IMR-90 (cell line): ENCODE results near the gene KCNK5. TPM values are rescaled to one million over a fixed set of nuclear protein-coding genes. Genes with fewer than 3 reads are reported as not detected.

Experiments
- ATAC-seq: fragments of 200-7000 bp; cut with Tn5 transposase; 2 replicates; pipeline ENCODE4 v1.9.1; 2020; ENCODE audit warnings: low read depth, mild to moderate bottlenecking, moderate library complexity
- BruUV-seq: library from RNA; stranded (reverse); fragments of 400-500 nt; replicated peaks from 2 replicates; lab custom pipeline; 2021; lab: Mats Ljungman, UMichigan
- CTCF ChIA-PET: fragments of 300-600 bp; formaldehyde crosslinking; extraction: SDS; loops from one replicate; lab custom pipeline; 2021; ENCODE audit warnings: antibody characterized with exemption; lab: Yijun Ruan, JAX
- POLR2A ChIA-PET: fragments of 300-600 bp; sonication (Branson Sonifier 250); formaldehyde crosslinking; loops from one replicate; lab custom pipeline; 2022; ENCODE audit warnings: antibody characterized with exemption; ENCODE audit not compliant: unreplicated experiment; lab: Charles Lee
- DNase-seq: peaks from one replicate; pipeline ENCODE4 v3.0.0; 2013
- H2AFZ ChIP-seq: replicated peaks from 2 replicates; pipeline ENCODE3; 2013; ENCODE audit warnings: low read length, mild to moderate bottlenecking; ENCODE audit not compliant: poor library complexity
- H2AK5ac ChIP-seq: 2 replicates; pipeline ENCODE4 v1.6.1; 2013; ENCODE audit warnings: low read depth, low read length, inconsistent platforms
- H2AK9ac ChIP-seq: replicated peaks from 2 replicates; pipeline ENCODE3; 2013; ENCODE audit warnings: mild to moderate bottlenecking, low read depth, low read length, moderate library complexity; ENCODE audit not compliant: poor library complexity
- H2BK120ac ChIP-seq: 2 replicates; pipeline ENCODE4 v1.6.1; 2013; ENCODE audit warnings: low read depth, low read length, inconsistent platforms
- H2BK15ac ChIP-seq: 3 replicates; pipeline ENCODE4 v1.6.1; 2013; ENCODE audit warnings: low read depth, low read length, inconsistent platforms
- H2BK20ac ChIP-seq: 2 replicates; pipeline ENCODE4 v1.6.1; 2013; ENCODE audit warnings: low read depth, mild to moderate bottlenecking, inconsistent platforms, low read length, moderate library complexity
- H2BK5ac ChIP-seq: 2 replicates; pipeline ENCODE4 v1.6.1; 2013; ENCODE audit warnings: mild to moderate bottlenecking, low read depth, low read length, inconsistent platforms; ENCODE audit not compliant: poor library complexity, severe bottlenecking
- H3K14ac ChIP-seq: replicated peaks from 2 replicates; pipeline ENCODE4 v1.6.1; 2013; ENCODE audit warnings: low read depth, low read length, inconsistent platforms
- H3K18ac ChIP-seq: 2 replicates; pipeline ENCODE4 v1.6.1; 2013; ENCODE audit warnings: low read depth, low read length, control low read depth
- H3K23ac ChIP-seq: 2 replicates; pipeline ENCODE4 v1.6.1; 2013; ENCODE audit warnings: low read depth, low read length, inconsistent platforms
- H3K27ac ChIP-seq: 2 replicates; pipeline ENCODE4 v1.5.1; 2013; ENCODE audit warnings: mild to moderate bottlenecking, control low read depth, low read length; ENCODE audit not compliant: insufficient read depth
- H3K27me3 ChIP-seq: 2 replicates; pipeline ENCODE4 v1.6.1; 2013; ENCODE audit warnings: low read length; ENCODE audit not compliant: control insufficient read depth, insufficient read depth
- H3K36me3 ChIP-seq: 2 replicates; pipeline ENCODE4 v1.6.1; 2013; ENCODE audit warnings: low read length, mixed read lengths; ENCODE audit not compliant: control insufficient read depth, insufficient read depth
- H3K4ac ChIP-seq: 2 replicates; pipeline ENCODE4 v1.6.1; 2013; ENCODE audit warnings: low read depth, low read length, inconsistent platforms
- H3K4me1 ChIP-seq: 2 replicates; pipeline ENCODE4 v1.6.1; 2013; ENCODE audit warnings: low read length, mixed read lengths; ENCODE audit not compliant: control insufficient read depth, insufficient read depth
- H3K4me2 ChIP-seq: 2 replicates; pipeline ENCODE4 v1.6.1; 2013; ENCODE audit warnings: low read depth, mild to moderate bottlenecking, control low read depth, low read length, moderate library complexity
- H3K4me3 ChIP-seq: 2 replicates; pipeline ENCODE4 v1.5.1; 2013; ENCODE audit warnings: low read depth, mild to moderate bottlenecking, control low read depth, low read length, moderate library complexity; ENCODE audit not compliant: insufficient read depth
- H3K56ac ChIP-seq: 2 replicates; pipeline ENCODE4 v1.6.1; 2013; ENCODE audit warnings: low read length, inconsistent platforms; ENCODE audit not compliant: insufficient read depth; ENCODE audit errors: extremely low read depth
- H3K79me1 ChIP-seq, 2 experiments: 2 replicates each; pipeline ENCODE4 v1.6.1; 2013; ENCODE audit warnings: low read length in 2 of 2, inconsistent platforms in 1 of 2, low read depth in 1 of 2
- H3K9ac ChIP-seq: 2 replicates; pipeline ENCODE4 v1.6.1; 2013; ENCODE audit warnings: low read depth, low read length, control low read depth
- H3K9me1 ChIP-seq: 2 replicates; pipeline ENCODE4 v1.6.1; 2013; ENCODE audit warnings: low read length, inconsistent platforms; ENCODE audit not compliant: insufficient read depth
- H3K9me3 ChIP-seq: 2 replicates; pipeline ENCODE4 v1.6.1; 2013; ENCODE audit warnings: low read length; ENCODE audit not compliant: control insufficient read depth, insufficient read depth
- H4K20me1 ChIP-seq: 2 replicates; pipeline ENCODE4 v1.6.1; 2013; ENCODE audit warnings: low read length, inconsistent platforms; ENCODE audit not compliant: insufficient read depth
- H4K5ac ChIP-seq: 2 replicates; pipeline ENCODE4 v1.6.1; 2013; ENCODE audit warnings: mild to moderate bottlenecking, low read depth, low read length, control low read depth
- H4K8ac ChIP-seq, 2 experiments: 2 replicates each; pipeline ENCODE4 v1.6.1; 2013; ENCODE audit warnings: low read depth in 2 of 2, low read length in 2 of 2, control low read depth in 1 of 2, inconsistent platforms in 1 of 2
- H4K91ac ChIP-seq: 2 replicates; pipeline ENCODE4 v1.6.1; 2013; ENCODE audit warnings: low read depth, low read length, inconsistent platforms; ENCODE audit not compliant: insufficient read depth
- BHLHE40 ChIP-seq: fragments of 150-350 bp; IDR thresholded peaks from 2 replicates; pipeline ENCODE4 v1.6.1; 2016; ENCODE audit warnings: mild to moderate bottlenecking, low read depth, low read length
- CEBPB ChIP-seq: IDR thresholded peaks from 2 replicates; pipeline ENCODE4 v1.6.1; 2012; ENCODE audit warnings: low read depth, low read length, improper control_type of control experiment
- CHD1 ChIP-seq: IDR thresholded peaks from 2 replicates; pipeline ENCODE4 v1.6.1; 2012; ENCODE audit warnings: low read depth, low read length, improper control_type of control experiment
- CTCF ChIP-seq: conservative IDR thresholded peaks from 2 replicates; pipeline ENCODE4 v1.5.1; 2012; ENCODE audit warnings: mild to moderate bottlenecking, low read depth, low read length, improper control_type of control experiment
- ELK1 ChIP-seq: fragments of 150-350 bp; IDR thresholded peaks from 2 replicates; pipeline ENCODE4 v1.6.1; 2016; ENCODE audit warnings: low read depth, mild to moderate bottlenecking, low read length, moderate library complexity, borderline replicate concordance
- FOS ChIP-seq: fragments of 150-350 bp; IDR thresholded peaks from 2 replicates; pipeline ENCODE4 v1.6.1; 2016; ENCODE audit warnings: low read depth, low read length
- MAFK ChIP-seq: IDR thresholded peaks from 2 replicates; pipeline ENCODE4 v1.6.1; 2012; ENCODE audit warnings: low read depth, low read length, improper control_type of control experiment
- MAZ ChIP-seq: IDR thresholded peaks from 2 replicates; pipeline ENCODE4 v1.6.1; 2012; ENCODE audit warnings: low read depth, mild to moderate bottlenecking, low read length, improper control_type of control experiment, moderate library complexity, borderline replicate concordance
- MXI1 ChIP-seq: IDR thresholded peaks from 2 replicates; pipeline ENCODE4 v1.6.1; 2012; ENCODE audit warnings: low read depth, mild to moderate bottlenecking, low read length, moderate library complexity, borderline replicate concordance
- NFE2L2 ChIP-seq: fragments of 150-350 bp; IDR thresholded peaks from 2 replicates; pipeline ENCODE4 v1.6.1; 2016; ENCODE audit warnings: low read depth, mild to moderate bottlenecking, low read length
- POLR2A ChIP-seq: IDR thresholded peaks from 2 replicates; pipeline ENCODE4 v1.6.1; 2012; ENCODE audit warnings: mild to moderate bottlenecking, low read depth, low read length
- RCOR1 ChIP-seq: IDR thresholded peaks from 2 replicates; pipeline ENCODE4 v1.6.1; 2012; ENCODE audit warnings: mild to moderate bottlenecking, low read length, improper control_type of control experiment; ENCODE audit not compliant: insufficient replicate concordance
- RFX5 ChIP-seq: IDR thresholded peaks from 2 replicates; pipeline ENCODE4 v1.8.0; 2012; ENCODE audit warnings: low read depth, mild to moderate bottlenecking, low read length, moderate library complexity
- SMC3 ChIP-seq: fragments of 150-350 bp; IDR thresholded peaks from 2 replicates; pipeline ENCODE4 v1.6.1; 2016; ENCODE audit warnings: low read depth, mild to moderate bottlenecking, antibody characterized with exemption, low read length, moderate library complexity
- USF2 ChIP-seq: fragments of 150-350 bp; IDR thresholded peaks from 2 replicates; pipeline ENCODE4 v1.6.1; 2017; ENCODE audit warnings: mild to moderate bottlenecking, antibody characterized with exemption, low read length, low read depth
- whole genome bisulfite sequencing, 2 experiments: methylation state at CpG; one replicate each; pipeline versions ENCODE4 v1.1.5 to v1.1.7; 2013; ENCODE audit warnings: missing lambda C conversion rate in 2 of 2; ENCODE audit not compliant: insufficient read length in 1 of 2; ENCODE audit errors: extremely low coverage in 2 of 2; 5-methylcytosine and 5-hydroxymethylcytosine counted together
- dilution Hi-C: fragments of 300-500 bp; cut with HindIII; formaldehyde crosslinking; loops from one replicate; pipeline ENCODE4 v1.14.3; 2018; ENCODE audit warnings: low sequenced_read_pairs; ENCODE audit not compliant: unreplicated experiment
- in situ Hi-C: fragments of 300-500 bp; cut with MboI; formaldehyde crosslinking; loops from 3 replicates; pipeline ENCODE4 v1.14.3; 2019; ENCODE audit warnings: low sequenced_read_pairs, inconsistent platforms, mixed read lengths
- intact Hi-C: fragments of 100-400 bp; cut with micrococcal nuclease; formaldehyde crosslinking; loops from 2 replicates; pipeline ENCODE4 v1.10.0; 2022
- polyA plus RNA-seq, 3 experiments: library from polyadenylated mRNA; depleted of rRNA; stranded (reverse); fragments of >200 nt; gene quantifications; 2 replicates each; pipeline ENCODE4 v1.2.3, GENCODE V29; 2012; ENCODE audit warnings: low replicate concordance in 1 of 3
- total RNA-seq: library from RNA; depleted of rRNA; stranded (reverse); fragments of >200 nt; gene quantifications from 2 replicates; pipeline ENCODE4 v1.2.3, GENCODE V29; 2012

KCNK5 gene
- total and polyA plus RNA-seq, 2 of the 4 experiments (the other 2 are of a cell fraction), result not detected

- 6% methylated on average over 3 of the region's 13 CpGs; no CpG with 5 or more reads in 1 of the 2 experiments for WGBS, 2 experiments
- Histone ChIP-seq H3K14ac (no peak overlapping the region), H4K20me1 (no peaks in the 10 kb centered on the region), H2AK9ac (no peak overlapping the region), H4K8ac (no peak overlapping the region), H4K5ac (no peak overlapping the region), H3K4me1 (no peaks in the 10 kb centered on the region), H2AK5ac (no peak overlapping the region), H3K23ac (no peak overlapping the region), H3K56ac (no peak overlapping the region), H3K27ac (no peak overlapping the region), H2AFZ (no peak overlapping the region), H2BK120ac (no peak overlapping the region), H3K18ac (no peak overlapping the region), H3K4me2 (peak overlapping the region; percentile 28; the same call in 1 of the 2 replicates), H2BK5ac (no peak overlapping the region), H3K27me3 (peaks cover 2% of the 10 kb centered on the region; the same call in 1 of the 2 replicates), H3K36me3 (no peaks in the 10 kb centered on the region), H3K9me1 (no peaks in the 10 kb centered on the region), H2BK15ac (no peak overlapping the region), H3K9ac (no peak overlapping the region), H2BK20ac (no peak overlapping the region), H3K4me3 (no peak overlapping the region), H3K4ac (no peak overlapping the region), H3K9me3 (no peaks in the 10 kb centered on the region), H4K91ac (no peak overlapping the region), H3K79me1 (no peaks in the 10 kb centered on the region)
- intact Hi-C loops, result no loop called here
- in situ Hi-C loops, result no loop called here
- POLR2A ChIA-PET, result no interaction called here
- DNase-seq (no peak), ATAC-seq (no peak)
- dilution Hi-C loops, result no loop called here
- no peak for TF ChIP-seq NFE2L2
- no peak for TF ChIP-seq USF2
- TF ChIP-seq BHLHE40, result no peak
- TF ChIP-seq MXI1, result no peak
- no peak for TF ChIP-seq CTCF
- TF ChIP-seq MAZ, result no peak
- TF ChIP-seq FOS, result no peak
- TF ChIP-seq CHD1, result no peak
- TF ChIP-seq RFX5, result no peak
- no peak for TF ChIP-seq RCOR1
- no peak for TF ChIP-seq ELK1
- no peak for TF ChIP-seq MAFK
- no peak for TF ChIP-seq POLR2A
- no peak for TF ChIP-seq SMC3
- TF ChIP-seq CEBPB, result no peak
- CTCF ChIA-PET, result no interaction called here
- BruUV-seq, result no TSS peak
Observed at GRCh38 chr6:39143238-39143930, 85.9 kb downstream of the KCNK5 start.
